Measurements from ENCODE around the gene RREB1.
A peak's percentile ranks its signal among the peaks of the same experiment; 100 is the strongest.

RREB1 gene

DNA sequence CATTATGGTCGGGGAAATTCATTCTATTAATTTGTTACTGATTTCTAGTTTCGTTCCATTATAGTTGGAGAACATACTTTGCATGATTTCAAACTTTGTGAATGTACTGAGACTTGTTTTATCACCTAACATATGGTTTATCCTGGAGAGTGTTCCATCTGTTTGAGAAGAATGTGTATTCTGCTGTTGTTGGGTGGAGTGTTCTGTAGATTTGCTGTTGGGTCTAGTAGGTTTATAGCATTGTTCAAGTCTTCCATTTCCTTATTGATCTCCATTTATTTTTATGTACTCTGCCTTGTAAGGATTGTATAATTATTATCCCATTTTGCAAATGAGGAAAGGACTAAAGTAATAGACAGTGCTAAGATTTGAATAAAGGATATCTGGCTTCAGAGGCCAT lies 85.4 kb downstream of the RREB1 start:
- Histone ChIP-seq H2AFZ (ENCODE audit: low read depth, low read length) (no peak overlapping the region), H3K27me3 (ENCODE audit: insufficient read depth, low read length, poor library complexity) (no peaks in the 10 kb centered on the region), H3K9ac (ENCODE audit: low read depth, low read length) (no peak overlapping the region), H3K27ac (ENCODE audit: low read length) (no peak overlapping the region), H4K20me1 (ENCODE audit: insufficient read depth, low read length) (peaks cover 7% of the 10 kb centered on the region; the same call in 1 of the 2 replicates), H3K36me3 (ENCODE audit: insufficient read depth, low read length) (peaks cover 82% of the 10 kb centered on the region), H3K4me2 (ENCODE audit: insufficient read depth, low read length) (no peak overlapping the region), H3K9me3 (ENCODE audit: insufficient read depth, low read length, severe bottlenecking) (no peaks in the 10 kb centered on the region), H3K4me1 (ENCODE audit: insufficient read depth, low read length) (no peaks in the 10 kb centered on the region), H3K4me3 (ENCODE audit: low read depth in 1 of 2, low read length in 2 of 2) (no peak overlapping the region), H3K79me2 (ENCODE audit: insufficient read depth, low read length) (peaks cover 4% of the 10 kb centered on the region)
- TF ChIP-seq, protein P1, sequence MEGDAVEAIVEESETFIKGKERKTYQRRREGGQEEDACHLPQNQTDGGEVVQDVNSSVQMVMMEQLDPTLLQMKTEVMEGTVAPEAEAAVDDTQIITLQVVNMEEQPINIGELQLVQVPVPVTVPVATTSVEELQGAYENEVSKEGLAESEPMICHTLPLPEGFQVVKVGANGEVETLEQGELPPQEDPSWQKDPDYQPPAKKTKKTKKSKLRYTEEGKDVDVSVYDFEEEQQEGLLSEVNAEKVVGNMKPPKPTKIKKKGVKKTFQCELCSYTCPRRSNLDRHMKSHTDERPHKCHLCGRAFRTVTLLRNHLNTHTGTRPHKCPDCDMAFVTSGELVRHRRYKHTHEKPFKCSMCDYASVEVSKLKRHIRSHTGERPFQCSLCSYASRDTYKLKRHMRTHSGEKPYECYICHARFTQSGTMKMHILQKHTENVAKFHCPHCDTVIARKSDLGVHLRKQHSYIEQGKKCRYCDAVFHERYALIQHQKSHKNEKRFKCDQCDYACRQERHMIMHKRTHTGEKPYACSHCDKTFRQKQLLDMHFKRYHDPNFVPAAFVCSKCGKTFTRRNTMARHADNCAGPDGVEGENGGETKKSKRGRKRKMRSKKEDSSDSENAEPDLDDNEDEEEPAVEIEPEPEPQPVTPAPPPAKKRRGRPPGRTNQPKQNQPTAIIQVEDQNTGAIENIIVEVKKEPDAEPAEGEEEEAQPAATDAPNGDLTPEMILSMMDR (IDR thresholded peaks at IDR 0.05; ENCODE audit: borderline replicate concordance, extremely low read depth, low read length, poor library complexity, severe bottlenecking): no peak
- TF ChIP-seq EZH2 (IDR thresholded peaks at IDR 0.05; ENCODE audit: borderline replicate concordance, low read depth, low read length, severe bottlenecking): no peak
- no peak for DNase-seq
- ATAC-seq (ENCODE audit: insufficient read depth, low read depth): no peak

DNA sequence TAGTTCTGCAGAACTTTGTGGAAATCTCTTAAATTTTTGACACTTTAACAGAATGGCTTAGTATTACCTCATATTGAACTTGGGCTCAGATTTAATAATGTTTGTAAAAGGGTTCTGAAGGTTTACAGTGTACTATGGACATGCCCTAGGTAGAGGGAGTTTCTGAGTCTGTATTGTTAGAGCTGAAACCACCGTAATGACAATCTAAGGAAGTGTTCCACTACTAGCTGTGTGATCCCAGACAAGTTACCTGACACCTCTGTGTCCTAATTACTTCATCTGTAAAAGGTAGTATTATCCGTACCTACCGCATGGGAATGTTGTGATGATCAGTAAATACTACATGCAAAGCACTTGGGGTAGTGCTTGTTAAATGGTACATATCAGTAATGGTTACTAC lies 86.9 kb downstream of the RREB1 start:
- peaks cover 4% of the 10 kb centered on the region for H3K79me2 ChIP-seq (ENCODE audit: insufficient read depth, low read length)
- H3K36me3 ChIP-seq (ENCODE audit: insufficient read depth, low read length): peaks cover 67% of the 10 kb centered on the region
- no peaks in the 10 kb centered on the region for H3K9me3 ChIP-seq (ENCODE audit: insufficient read depth, low read length, severe bottlenecking)

DNA sequence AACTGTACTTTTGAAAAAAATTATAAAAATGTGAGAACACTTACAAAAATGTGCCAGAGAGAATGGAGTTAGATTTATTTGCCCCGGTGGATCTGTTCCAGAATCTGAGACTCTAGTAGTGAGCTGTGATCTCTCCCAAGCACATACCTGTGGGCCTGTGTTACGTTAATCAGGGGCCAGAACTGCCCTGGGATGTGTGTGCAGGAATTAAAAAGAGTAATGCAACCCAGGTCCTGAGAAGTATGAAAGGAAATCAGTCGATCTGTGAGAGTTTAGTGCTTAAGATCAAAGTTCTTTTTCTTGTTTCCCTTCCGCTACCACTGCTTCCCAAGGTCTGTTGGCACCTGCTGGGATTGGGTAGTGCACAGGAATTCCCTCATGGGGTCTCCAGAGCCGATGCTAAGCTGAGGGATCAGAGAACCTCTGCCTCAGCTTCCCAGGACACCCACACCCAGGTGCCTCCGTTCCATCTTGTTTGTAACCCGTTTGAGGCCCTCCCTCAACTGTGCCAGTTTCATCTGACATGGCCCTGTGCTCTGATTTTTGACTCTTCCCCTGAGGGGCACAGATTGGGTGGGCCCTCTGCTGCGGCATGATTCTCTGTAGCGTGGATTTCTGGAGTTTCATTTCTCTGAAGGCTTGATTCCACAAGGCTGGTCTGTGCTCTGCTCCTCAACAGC lies 87.7 kb downstream of the RREB1 start:
- peak; percentile 19; the same call in 1 of the 3 replicates for ATAC-seq (ENCODE audit: insufficient read depth, low read depth)
- TF ChIP-seq, protein P1 (IDR thresholded peaks at IDR 0.05; ENCODE audit: borderline replicate concordance, extremely low read depth, low read length, poor library complexity, severe bottlenecking): no peak
- no peak for TF ChIP-seq EZH2 (IDR thresholded peaks at IDR 0.05; ENCODE audit: borderline replicate concordance, low read depth, low read length, severe bottlenecking)
- no peak overlapping the region for H3K9ac ChIP-seq (ENCODE audit: low read depth, low read length)

More for the DNA sequence above, 86.9 kb downstream of the RREB1 start:
- Histone ChIP-seq H3K27me3 (ENCODE audit: insufficient read depth, low read length, poor library complexity) (no peaks in the 10 kb centered on the region), H3K27ac (ENCODE audit: low read length) (no peak overlapping the region), H4K20me1 (ENCODE audit: insufficient read depth, low read length) (peaks cover 7% of the 10 kb centered on the region; the same call in 1 of the 2 replicates), H3K4me2 (ENCODE audit: insufficient read depth, low read length) (no peak overlapping the region), H3K4me1 (ENCODE audit: insufficient read depth, low read length) (no peaks in the 10 kb centered on the region), H3K4me3 (ENCODE audit: low read depth in 1 of 2, low read length in 2 of 2) (no peak overlapping the region), H2AFZ (ENCODE audit: low read depth, low read length) (no peak overlapping the region), H3K9ac (ENCODE audit: low read depth, low read length) (no peak overlapping the region)
- DNase-seq: no peak
- TF ChIP-seq EZH2 (IDR thresholded peaks at IDR 0.05; ENCODE audit: borderline replicate concordance, low read depth, low read length, severe bottlenecking): no peak
- TF ChIP-seq, protein P1 (IDR thresholded peaks at IDR 0.05; ENCODE audit: borderline replicate concordance, extremely low read depth, low read length, poor library complexity, severe bottlenecking): no peak
- ATAC-seq (ENCODE audit: insufficient read depth, low read depth): no peak

More for the DNA sequence above, 87.7 kb downstream of the RREB1 start:
- DNase-seq: no peak
- Histone ChIP-seq H3K4me3 (ENCODE audit: low read depth in 1 of 2, low read length in 2 of 2) (no peak overlapping the region), H2AFZ (ENCODE audit: low read depth, low read length) (no peak overlapping the region), H3K79me2 (ENCODE audit: insufficient read depth, low read length) (peaks cover 4% of the 10 kb centered on the region), H3K27me3 (ENCODE audit: insufficient read depth, low read length, poor library complexity) (no peaks in the 10 kb centered on the region), H3K36me3 (ENCODE audit: insufficient read depth, low read length) (peaks cover 59% of the 10 kb centered on the region), H3K4me1 (ENCODE audit: insufficient read depth, low read length) (no peaks in the 10 kb centered on the region), H4K20me1 (ENCODE audit: insufficient read depth, low read length) (peaks cover 7% of the 10 kb centered on the region; the same call in 1 of the 2 replicates), H3K27ac (ENCODE audit: low read length) (no peak overlapping the region), H3K4me2 (ENCODE audit: insufficient read depth, low read length) (no peak overlapping the region), H3K9me3 (ENCODE audit: insufficient read depth, low read length, severe bottlenecking) (no peaks in the 10 kb centered on the region)
